Measurements from ENCODE around the gene TBCK. TPM values are rescaled to one million over a fixed set of nuclear protein-coding genes. Genes with fewer than 3 reads are reported as not detected.

TBCK gene
- polyA plus RNA-seq, 2 donors, result 6.0 to 8.2 TPM

DNA sequence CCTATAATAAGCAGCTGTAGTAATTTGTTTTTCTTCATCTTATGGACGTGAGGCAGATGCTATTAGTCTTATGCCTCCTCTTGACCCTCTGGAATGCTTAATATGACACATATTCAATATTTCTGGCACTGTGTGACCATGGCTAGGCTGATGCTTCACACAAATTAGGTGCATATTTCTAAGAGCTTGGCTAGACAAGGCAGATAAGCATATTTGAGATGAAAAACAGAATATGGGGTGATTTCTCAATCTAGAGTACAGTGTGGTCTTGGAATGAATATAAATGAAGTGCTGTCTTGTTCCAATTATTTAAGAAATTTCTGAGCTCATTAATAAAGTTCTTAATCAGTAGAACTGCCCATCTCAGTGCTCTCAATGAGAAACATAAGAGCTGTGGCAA lies 264.5 kb downstream of the TBCK start:
- no peaks in the 10 kb centered on the region for H3K36me3 ChIP-seq (ENCODE audit: control insufficient read depth in 2 of 2, insufficient read depth in 2 of 2, low read length in 1 of 2)
- H3K27me3 ChIP-seq (ENCODE audit: control insufficient read depth in 1 of 2, insufficient read depth in 2 of 2, low read length in 2 of 2), result no peaks in the 10 kb centered on the region
- H3K9me3 ChIP-seq (ENCODE audit: control insufficient read depth in 2 of 2, insufficient read depth in 1 of 2, low read depth in 1 of 2, low read length in 1 of 2), result no peaks in the 10 kb centered on the region
- no peak overlapping the region for H3K27ac ChIP-seq (ENCODE audit: low read depth in 2 of 2, low read length in 1 of 2)
- H3K4me3 ChIP-seq (ENCODE audit: low read depth in 1 of 2, low read length in 2 of 2), result no peak overlapping the region
- H3K4me1 ChIP-seq (ENCODE audit: control insufficient read depth in 2 of 2, insufficient read depth in 2 of 2, low read length in 1 of 2), result no peaks in the 10 kb centered on the region
- 63 to 79% methylated on average over 1 of the region's 1 CpG for WGBS, 2 donors

DNA sequence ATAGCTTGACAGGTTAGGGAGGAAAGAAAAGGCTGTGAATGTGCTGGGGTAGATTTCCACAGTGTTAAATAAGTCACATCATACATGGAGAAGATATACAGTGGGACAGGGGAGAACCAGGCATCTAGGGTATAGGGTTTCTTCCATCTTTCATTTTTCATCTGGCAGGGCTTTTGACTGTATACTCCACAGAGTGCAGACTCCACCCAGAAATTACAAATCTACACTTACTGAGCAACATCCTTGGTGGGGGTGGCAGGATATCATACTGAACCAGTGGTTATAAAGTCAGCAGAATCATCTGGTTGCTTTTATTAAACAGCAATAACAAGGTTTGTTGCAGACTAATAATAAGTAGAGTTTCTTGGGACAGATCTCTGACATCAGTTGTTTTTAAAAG lies 266.5 kb downstream of the TBCK start:
- H3K27me3 ChIP-seq (ENCODE audit: control insufficient read depth in 1 of 2, insufficient read depth in 2 of 2, low read length in 2 of 2), result no peaks in the 10 kb centered on the region
- H3K4me3 ChIP-seq (ENCODE audit: low read depth in 1 of 2, low read length in 2 of 2), result no peak overlapping the region
- no peaks in the 10 kb centered on the region for H3K36me3 ChIP-seq (ENCODE audit: control insufficient read depth in 2 of 2, insufficient read depth in 2 of 2, low read length in 1 of 2)
- H3K4me1 ChIP-seq (ENCODE audit: control insufficient read depth in 2 of 2, insufficient read depth in 2 of 2, low read length in 1 of 2), result no peaks in the 10 kb centered on the region
- H3K9me3 ChIP-seq (ENCODE audit: control insufficient read depth in 2 of 2, insufficient read depth in 1 of 2, low read depth in 1 of 2, low read length in 1 of 2), result no peaks in the 10 kb centered on the region
- no peak overlapping the region for H3K27ac ChIP-seq (ENCODE audit: low read depth in 2 of 2, low read length in 1 of 2)

DNA sequence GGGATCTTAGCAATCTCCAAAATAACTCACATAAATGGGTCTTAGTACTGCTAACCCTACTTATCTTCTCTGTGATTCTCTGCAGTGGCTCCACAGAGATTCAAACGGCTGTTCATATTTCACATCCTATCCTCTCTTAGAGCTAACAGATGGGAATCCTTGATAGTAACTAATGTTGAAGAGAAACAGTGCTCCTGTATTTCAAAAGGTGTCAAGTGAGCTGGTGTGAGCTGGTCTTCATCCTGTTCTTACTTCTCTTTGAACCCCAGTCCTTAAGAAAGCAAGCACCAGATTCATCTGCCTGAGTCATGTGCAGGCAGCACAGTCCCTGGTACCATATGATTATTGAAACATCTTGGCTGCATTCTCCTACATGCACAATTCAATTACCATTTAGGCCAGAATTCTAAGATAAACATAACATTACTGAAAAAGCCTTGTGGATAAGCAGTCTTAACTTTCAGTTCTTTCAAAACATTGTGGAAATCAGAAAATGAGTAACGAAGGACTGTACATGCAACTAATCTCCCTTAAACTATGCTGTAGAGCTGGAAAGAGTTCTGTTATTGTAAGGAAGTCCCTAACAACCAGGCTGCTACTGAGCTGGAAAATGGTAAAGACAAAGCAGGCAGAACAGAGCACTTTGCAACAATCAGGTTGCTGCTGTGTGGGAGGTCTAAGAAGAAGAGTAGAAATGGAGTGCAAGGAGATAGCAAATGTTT lies 267.6 kb downstream of the TBCK start:
- Histone ChIP-seq H3K27ac (ENCODE audit: low read depth in 2 of 2, low read length in 1 of 2) (no peak overlapping the region), H3K4me1 (ENCODE audit: control insufficient read depth in 2 of 2, insufficient read depth in 2 of 2, low read length in 1 of 2) (no peaks in the 10 kb centered on the region), H3K36me3 (ENCODE audit: control insufficient read depth in 2 of 2, insufficient read depth in 2 of 2, low read length in 1 of 2) (no peaks in the 10 kb centered on the region), H3K9me3 (ENCODE audit: control insufficient read depth in 2 of 2, insufficient read depth in 1 of 2, low read depth in 1 of 2, low read length in 1 of 2) (no peaks in the 10 kb centered on the region), H3K27me3 (ENCODE audit: control insufficient read depth in 1 of 2, insufficient read depth in 2 of 2, low read length in 2 of 2) (no peaks in the 10 kb centered on the region), H3K4me3 (ENCODE audit: low read depth in 1 of 2, low read length in 2 of 2) (no peak overlapping the region)
- whole genome bisulfite sequencing, 2 donors, result 61 to 68% methylated on average over 2 of the region's 2 CpGs

DNA sequence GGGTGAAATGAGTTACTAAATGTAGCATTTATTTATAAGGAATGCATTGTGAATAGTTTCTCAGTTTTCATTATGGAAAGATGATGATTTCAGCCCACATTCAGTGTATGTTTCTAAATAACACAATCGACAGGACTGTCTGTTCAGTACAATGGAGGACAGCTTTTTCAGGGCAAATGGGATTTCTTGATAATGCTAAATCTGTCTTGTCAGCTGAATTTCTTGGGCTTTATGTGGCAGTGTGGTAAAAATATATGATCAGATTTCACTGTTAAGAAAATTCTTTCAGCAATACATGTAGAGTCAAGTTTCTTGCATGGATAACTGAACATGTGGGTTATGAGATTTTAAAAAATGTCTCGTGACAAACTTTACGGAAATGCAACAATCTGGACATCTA lies 269.9 kb downstream of the TBCK start:
- H3K4me3 ChIP-seq (ENCODE audit: low read depth in 1 of 2, low read length in 2 of 2), result no peak overlapping the region
- no peaks in the 10 kb centered on the region for H3K4me1 ChIP-seq (ENCODE audit: control insufficient read depth in 2 of 2, insufficient read depth in 2 of 2, low read length in 1 of 2)
- 96 to 97% methylated on average over 3 of the region's 3 CpGs for WGBS, 2 donors
- no peaks in the 10 kb centered on the region for H3K27me3 ChIP-seq (ENCODE audit: control insufficient read depth in 1 of 2, insufficient read depth in 2 of 2, low read length in 2 of 2)
- H3K36me3 ChIP-seq (ENCODE audit: control insufficient read depth in 2 of 2, insufficient read depth in 2 of 2, low read length in 1 of 2), result no peaks in the 10 kb centered on the region
- H3K9me3 ChIP-seq (ENCODE audit: control insufficient read depth in 2 of 2, insufficient read depth in 1 of 2, low read depth in 1 of 2, low read length in 1 of 2), result no peaks in the 10 kb centered on the region
- no peak overlapping the region for H3K27ac ChIP-seq (ENCODE audit: low read depth in 2 of 2, low read length in 1 of 2)

DNA sequence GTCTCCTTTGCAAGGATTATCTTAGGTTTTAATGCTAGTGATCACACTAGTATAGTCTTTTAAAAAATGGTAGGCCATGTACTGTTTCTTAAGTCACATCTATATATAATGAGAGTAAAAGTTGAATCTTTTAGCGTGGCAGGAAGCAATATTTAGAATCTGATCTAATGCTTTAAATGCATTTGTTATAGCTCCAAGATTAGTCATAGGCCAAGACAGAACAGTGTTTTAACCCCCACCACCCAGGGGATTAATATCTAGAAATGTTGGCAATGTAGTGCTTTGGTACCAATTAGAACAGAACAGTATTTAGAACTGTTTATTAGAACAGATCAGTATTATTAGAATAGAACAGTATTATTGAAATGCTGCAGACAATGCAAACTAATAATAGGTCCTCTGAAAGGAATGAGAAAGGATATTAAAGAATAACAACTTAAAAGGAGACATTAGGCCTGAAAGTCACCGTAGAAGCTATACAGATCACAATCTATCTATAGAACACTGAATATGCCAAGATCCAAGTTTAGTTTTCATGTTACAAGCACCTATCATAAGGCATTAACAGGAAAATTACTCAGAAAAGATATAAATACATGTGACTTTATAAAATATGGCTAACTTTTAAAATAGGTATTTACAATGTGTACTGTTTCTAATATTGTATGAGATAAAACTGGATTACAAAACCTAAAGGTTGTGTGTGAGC lies 274.6 kb downstream of the TBCK start:
- 58 to 71% methylated on average over 2 of the region's 2 CpGs for WGBS, 2 donors
- H3K36me3 ChIP-seq (ENCODE audit: control insufficient read depth in 2 of 2, insufficient read depth in 2 of 2, low read length in 1 of 2), result no peaks in the 10 kb centered on the region
- no peaks in the 10 kb centered on the region for H3K27me3 ChIP-seq (ENCODE audit: control insufficient read depth in 1 of 2, insufficient read depth in 2 of 2, low read length in 2 of 2)

DNA sequence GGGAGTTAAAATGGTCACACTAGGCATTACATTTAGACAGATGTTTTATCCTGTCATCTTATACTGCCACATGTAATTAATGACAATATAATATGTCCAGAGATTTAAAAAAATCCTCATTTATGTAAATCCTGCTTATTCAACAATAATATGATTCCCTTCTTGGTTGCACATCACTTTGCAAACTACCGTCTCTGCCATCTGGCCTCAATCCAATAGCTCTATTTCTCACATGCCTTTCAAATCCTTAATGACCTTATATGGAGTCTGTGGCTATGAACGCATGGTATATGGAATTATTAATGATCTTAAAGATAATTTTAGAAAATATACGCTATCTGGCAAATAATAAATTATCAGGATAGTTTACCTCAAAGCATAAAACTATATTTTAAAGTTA lies 276.2 kb downstream of the TBCK start:
- whole genome bisulfite sequencing, 2 donors, result 31 to 43% methylated on average over 3 of the region's 3 CpGs

More for the DNA sequence above, 274.6 kb downstream of the TBCK start:
- no peaks in the 10 kb centered on the region for H3K9me3 ChIP-seq (ENCODE audit: control insufficient read depth in 2 of 2, insufficient read depth in 1 of 2, low read depth in 1 of 2, low read length in 1 of 2)
- H3K4me1 ChIP-seq (ENCODE audit: control insufficient read depth in 2 of 2, insufficient read depth in 2 of 2, low read length in 1 of 2), result no peaks in the 10 kb centered on the region
- no peak overlapping the region for H3K4me3 ChIP-seq (ENCODE audit: low read depth in 1 of 2, low read length in 2 of 2)
- H3K27ac ChIP-seq (ENCODE audit: low read depth in 2 of 2, low read length in 1 of 2), result no peak overlapping the region

DNA sequence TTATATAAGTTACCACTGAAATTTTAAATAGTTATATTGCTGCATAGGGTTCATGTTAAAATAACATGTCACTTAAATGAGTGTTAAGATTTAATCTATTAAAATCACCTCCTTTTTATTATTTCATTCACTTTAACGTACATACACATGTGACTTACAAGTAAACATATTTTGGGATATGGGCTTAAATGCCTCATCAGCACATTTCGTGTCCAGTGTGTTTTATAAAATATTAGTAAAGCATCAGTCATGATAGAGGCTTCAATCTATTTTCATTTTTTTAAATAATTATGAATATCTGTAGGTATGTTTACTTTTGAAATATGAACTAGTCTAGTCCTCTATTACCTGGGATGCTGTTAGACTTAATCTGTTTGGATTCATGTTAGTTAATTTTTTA lies 277.1 kb downstream of the TBCK start:
- Histone ChIP-seq H3K4me1 (ENCODE audit: control insufficient read depth in 2 of 2, insufficient read depth in 2 of 2, low read length in 1 of 2) (no peaks in the 10 kb centered on the region), H3K9me3 (ENCODE audit: control insufficient read depth in 2 of 2, insufficient read depth in 1 of 2, low read depth in 1 of 2, low read length in 1 of 2) (no peaks in the 10 kb centered on the region), H3K27ac (ENCODE audit: low read depth in 2 of 2, low read length in 1 of 2) (no peak overlapping the region), H3K36me3 (ENCODE audit: control insufficient read depth in 2 of 2, insufficient read depth in 2 of 2, low read length in 1 of 2) (no peaks in the 10 kb centered on the region), H3K27me3 (ENCODE audit: control insufficient read depth in 1 of 2, insufficient read depth in 2 of 2, low read length in 2 of 2) (no peaks in the 10 kb centered on the region), H3K4me3 (ENCODE audit: low read depth in 1 of 2, low read length in 2 of 2) (no peak overlapping the region)
- 81 to 86% methylated on average over 2 of the region's 2 CpGs for WGBS, 2 donors

More for the DNA sequence above, 276.2 kb downstream of the TBCK start:
- Histone ChIP-seq H3K27me3 (ENCODE audit: control insufficient read depth in 1 of 2, insufficient read depth in 2 of 2, low read length in 2 of 2) (no peaks in the 10 kb centered on the region), H3K9me3 (ENCODE audit: control insufficient read depth in 2 of 2, insufficient read depth in 1 of 2, low read depth in 1 of 2, low read length in 1 of 2) (no peaks in the 10 kb centered on the region), H3K27ac (ENCODE audit: low read depth in 2 of 2, low read length in 1 of 2) (no peak overlapping the region), H3K36me3 (ENCODE audit: control insufficient read depth in 2 of 2, insufficient read depth in 2 of 2, low read length in 1 of 2) (no peaks in the 10 kb centered on the region), H3K4me1 (ENCODE audit: control insufficient read depth in 2 of 2, insufficient read depth in 2 of 2, low read length in 1 of 2) (no peaks in the 10 kb centered on the region), H3K4me3 (ENCODE audit: low read depth in 1 of 2, low read length in 2 of 2) (no peak overlapping the region)

DNA sequence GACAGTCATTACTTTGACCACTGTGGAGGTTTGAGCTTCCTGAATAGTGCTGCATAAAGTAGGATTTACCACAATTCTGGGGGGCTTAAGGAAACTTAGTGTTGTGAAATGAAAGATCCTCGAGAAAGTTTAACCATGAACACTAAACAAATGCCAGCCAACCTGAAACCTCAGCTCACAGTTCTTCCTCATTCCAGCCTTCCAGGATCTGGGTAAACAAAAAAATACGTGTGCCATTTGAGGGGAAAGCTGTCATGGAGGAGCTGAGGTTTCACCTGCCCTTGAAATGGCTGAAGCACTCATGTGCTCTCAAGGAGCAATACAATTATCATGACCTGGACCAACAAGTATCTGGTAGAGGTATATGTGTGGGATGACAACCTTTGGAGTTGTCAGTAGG lies 278.0 kb downstream of the TBCK start:
- Histone ChIP-seq H3K4me1 (ENCODE audit: control insufficient read depth in 2 of 2, insufficient read depth in 2 of 2, low read length in 1 of 2) (peaks cover 0 to 3% of the 10 kb centered on the region in 2 donors), H3K4me3 (ENCODE audit: low read depth in 1 of 2, low read length in 2 of 2) (no peak overlapping the region), H3K36me3 (ENCODE audit: control insufficient read depth in 2 of 2, insufficient read depth in 2 of 2, low read length in 1 of 2) (no peaks in the 10 kb centered on the region), H3K9me3 (ENCODE audit: control insufficient read depth in 2 of 2, insufficient read depth in 1 of 2, low read depth in 1 of 2, low read length in 1 of 2) (no peaks in the 10 kb centered on the region), H3K27ac (ENCODE audit: low read depth in 2 of 2, low read length in 1 of 2) (no peak overlapping the region), H3K27me3 (ENCODE audit: control insufficient read depth in 1 of 2, insufficient read depth in 2 of 2, low read length in 2 of 2) (no peaks in the 10 kb centered on the region)
- 51 to 62% methylated on average over 2 of the region's 2 CpGs for WGBS, 2 donors

DNA sequence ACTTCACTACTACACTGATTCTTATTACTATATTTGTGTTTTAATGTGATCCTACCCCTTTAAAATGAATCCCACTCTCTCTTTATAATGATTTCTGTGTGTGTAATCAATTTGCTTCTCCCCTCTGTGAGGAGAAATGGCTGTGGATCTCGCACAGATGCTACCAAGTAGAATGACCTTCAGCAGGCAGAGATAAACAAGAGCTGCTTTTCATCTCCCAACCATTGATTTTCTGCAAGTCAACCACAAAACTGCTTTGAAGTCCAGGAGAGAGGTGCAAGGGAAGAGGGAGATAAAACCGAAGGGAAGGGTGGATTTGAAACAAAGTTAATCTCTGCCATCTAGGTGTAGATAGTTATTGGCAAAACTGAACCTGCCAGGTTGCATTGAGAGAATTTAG lies 279.2 kb downstream of the TBCK start:
- Histone ChIP-seq H3K27me3 (ENCODE audit: control insufficient read depth in 1 of 2, insufficient read depth in 2 of 2, low read length in 2 of 2) (no peaks in the 10 kb centered on the region), H3K4me3 (ENCODE audit: low read depth in 1 of 2, low read length in 2 of 2) (no peak overlapping the region), H3K4me1 (ENCODE audit: control insufficient read depth in 2 of 2, insufficient read depth in 2 of 2, low read length in 1 of 2) (peaks cover 0 to 7% of the 10 kb centered on the region in 2 donors), H3K9me3 (ENCODE audit: control insufficient read depth in 2 of 2, insufficient read depth in 1 of 2, low read depth in 1 of 2, low read length in 1 of 2) (no peaks in the 10 kb centered on the region), H3K36me3 (ENCODE audit: control insufficient read depth in 2 of 2, insufficient read depth in 2 of 2, low read length in 1 of 2) (no peaks in the 10 kb centered on the region), H3K27ac (ENCODE audit: low read depth in 2 of 2, low read length in 1 of 2) (no peak overlapping the region)
- WGBS, 2 donors, result 65 to 79% methylated on average over 2 of the region's 2 CpGs

DNA sequence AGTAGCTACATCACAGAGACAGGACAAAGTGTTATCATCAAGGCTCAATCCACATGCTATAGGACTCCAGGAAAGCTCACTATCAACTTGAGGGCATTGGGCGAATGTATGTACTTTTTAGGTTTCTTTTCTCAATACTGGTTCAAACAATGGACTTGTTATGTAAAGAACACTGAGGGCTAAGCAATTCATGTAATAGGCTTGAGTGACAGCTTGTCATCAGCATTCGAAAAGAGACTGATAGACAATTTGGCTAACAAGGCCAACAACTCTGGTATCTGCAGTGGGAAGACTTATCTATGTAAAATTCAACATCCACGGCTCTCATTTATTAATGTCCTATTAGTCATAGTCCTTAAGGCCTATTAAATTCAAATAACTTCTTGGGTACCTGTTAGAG lies 279.7 kb downstream of the TBCK start:
- H3K36me3 ChIP-seq (ENCODE audit: control insufficient read depth in 2 of 2, insufficient read depth in 2 of 2, low read length in 1 of 2), result no peaks in the 10 kb centered on the region
- H3K4me3 ChIP-seq (ENCODE audit: low read depth in 1 of 2, low read length in 2 of 2), result no peak overlapping the region
- peaks cover 0 to 7% of the 10 kb centered on the region in 2 donors for H3K4me1 ChIP-seq (ENCODE audit: control insufficient read depth in 2 of 2, insufficient read depth in 2 of 2, low read length in 1 of 2)
- no peaks in the 10 kb centered on the region for H3K27me3 ChIP-seq (ENCODE audit: control insufficient read depth in 1 of 2, insufficient read depth in 2 of 2, low read length in 2 of 2)
- H3K27ac ChIP-seq (ENCODE audit: low read depth in 2 of 2, low read length in 1 of 2), result no peak overlapping the region
- WGBS, 2 donors, result 79 to 87% methylated on average over 3 of the region's 3 CpGs
- H3K9me3 ChIP-seq (ENCODE audit: control insufficient read depth in 2 of 2, insufficient read depth in 1 of 2, low read depth in 1 of 2, low read length in 1 of 2), result no peaks in the 10 kb centered on the region

Data from esophagus (tissue), 2 donors.